ENCODE data around the gene TNS3. TPM values are rescaled to one million over a fixed set of nuclear protein-coding genes. Genes with fewer than 3 reads are reported as not detected.

Gene TNS3
- polyA plus RNA-seq, 2 donors: 2.7 to 3.4 TPM

GRCh38 chr7:47539398-47540052 is 42.4 kb downstream of the TNS3 start:
- Histone ChIP-seq H3K27ac (ENCODE audit: low read depth in 2 of 2, low read length in 1 of 2) (no peak overlapping the region), H3K9me3 (ENCODE audit: control insufficient read depth in 2 of 2, insufficient read depth in 1 of 2, low read depth in 1 of 2, low read length in 1 of 2) (peaks cover 0 to 3% of the 10 kb centered on the region in 2 donors), H3K4me3 (ENCODE audit: low read depth in 1 of 2, low read length in 2 of 2) (no peak overlapping the region), H3K4me1 (ENCODE audit: control insufficient read depth in 2 of 2, insufficient read depth in 2 of 2, low read length in 1 of 2) (peaks cover 4 to 11% of the 10 kb centered on the region in 2 donors), H3K27me3 (ENCODE audit: control insufficient read depth in 1 of 2, insufficient read depth in 2 of 2, low read length in 2 of 2) (no peaks in the 10 kb centered on the region), H3K36me3 (ENCODE audit: control insufficient read depth in 2 of 2, insufficient read depth in 2 of 2, low read length in 1 of 2) (no peaks in the 10 kb centered on the region)
- 85 to 92% methylated on average over 9 of the region's 9 CpGs for WGBS, 2 donors

- Histone ChIP-seq H3K4me1 (ENCODE audit: control insufficient read depth in 2 of 2, insufficient read depth in 2 of 2, low read length in 1 of 2) (peaks cover 4 to 11% of the 10 kb centered on the region in 2 donors), H3K4me3 (ENCODE audit: low read depth in 1 of 2, low read length in 2 of 2) (no peak overlapping the region), H3K27me3 (ENCODE audit: control insufficient read depth in 1 of 2, insufficient read depth in 2 of 2, low read length in 2 of 2) (no peaks in the 10 kb centered on the region), H3K9me3 (ENCODE audit: control insufficient read depth in 2 of 2, insufficient read depth in 1 of 2, low read depth in 1 of 2, low read length in 1 of 2) (peaks cover 0 to 3% of the 10 kb centered on the region in 2 donors), H3K36me3 (ENCODE audit: control insufficient read depth in 2 of 2, insufficient read depth in 2 of 2, low read length in 1 of 2) (no peaks in the 10 kb centered on the region), H3K27ac (ENCODE audit: low read depth in 2 of 2, low read length in 1 of 2) (no peak overlapping the region)
- WGBS, 2 donors: 70 to 81% methylated on average over 5 of the region's 5 CpGs
Measured at GRCh38 chr7:47538846-47539311, 43.0 kb downstream of the TNS3 start.

- H3K27me3 ChIP-seq (ENCODE audit: control insufficient read depth in 1 of 2, insufficient read depth in 2 of 2, low read length in 2 of 2): no peaks in the 10 kb centered on the region
- peaks cover 4 to 11% of the 10 kb centered on the region in 2 donors for H3K4me1 ChIP-seq (ENCODE audit: control insufficient read depth in 2 of 2, insufficient read depth in 2 of 2, low read length in 1 of 2)
- WGBS, 2 donors: 51 to 56% methylated on average over 17 of the region's 17 CpGs
- peaks cover 0 to 3% of the 10 kb centered on the region in 2 donors for H3K9me3 ChIP-seq (ENCODE audit: control insufficient read depth in 2 of 2, insufficient read depth in 1 of 2, low read depth in 1 of 2, low read length in 1 of 2)
- H3K36me3 ChIP-seq (ENCODE audit: control insufficient read depth in 2 of 2, insufficient read depth in 2 of 2, low read length in 1 of 2): no peaks in the 10 kb centered on the region
- peak overlapping the region in 1 of 2 donors; percentile 32 for H3K4me3 ChIP-seq (ENCODE audit: low read depth in 1 of 2, low read length in 2 of 2)
- H3K27ac ChIP-seq (ENCODE audit: low read depth in 2 of 2, low read length in 1 of 2): no peak overlapping the region
Measured at GRCh38 chr7:47537716-47538675, 43.9 kb downstream of the TNS3 start.

GRCh38 chr7:47536661-47537611 is 45.0 kb downstream of the TNS3 start:
- peaks cover 4 to 11% of the 10 kb centered on the region in 2 donors for H3K4me1 ChIP-seq (ENCODE audit: control insufficient read depth in 2 of 2, insufficient read depth in 2 of 2, low read length in 1 of 2)
- H3K36me3 ChIP-seq (ENCODE audit: control insufficient read depth in 2 of 2, insufficient read depth in 2 of 2, low read length in 1 of 2): no peaks in the 10 kb centered on the region
- H3K27ac ChIP-seq (ENCODE audit: low read depth in 2 of 2, low read length in 1 of 2): no peak overlapping the region
- no peaks in the 10 kb centered on the region for H3K27me3 ChIP-seq (ENCODE audit: control insufficient read depth in 1 of 2, insufficient read depth in 2 of 2, low read length in 2 of 2)
- H3K9me3 ChIP-seq (ENCODE audit: control insufficient read depth in 2 of 2, insufficient read depth in 1 of 2, low read depth in 1 of 2, low read length in 1 of 2): peaks cover 0 to 3% of the 10 kb centered on the region in 2 donors
- 18 to 19% methylated on average over 76 to 96 of the region's 96 CpGs for WGBS, 2 donors
- peak overlapping the region; percentile 32 to 33 for H3K4me3 ChIP-seq (ENCODE audit: low read depth in 1 of 2, low read length in 2 of 2)

- H3K9me3 ChIP-seq (ENCODE audit: control insufficient read depth in 2 of 2, insufficient read depth in 1 of 2, low read depth in 1 of 2, low read length in 1 of 2): peaks cover 0 to 3% of the 10 kb centered on the region in 2 donors
- no peaks in the 10 kb centered on the region for H3K36me3 ChIP-seq (ENCODE audit: control insufficient read depth in 2 of 2, insufficient read depth in 2 of 2, low read length in 1 of 2)
- no peak overlapping the region for H3K27ac ChIP-seq (ENCODE audit: low read depth in 2 of 2, low read length in 1 of 2)
- WGBS, 2 donors: 72 to 73% methylated on average over 23 of the region's 23 CpGs
- H3K27me3 ChIP-seq (ENCODE audit: control insufficient read depth in 1 of 2, insufficient read depth in 2 of 2, low read length in 2 of 2): no peaks in the 10 kb centered on the region
- peaks cover 4 to 11% of the 10 kb centered on the region in 2 donors for H3K4me1 ChIP-seq (ENCODE audit: control insufficient read depth in 2 of 2, insufficient read depth in 2 of 2, low read length in 1 of 2)
- no peak overlapping the region for H3K4me3 ChIP-seq (ENCODE audit: low read depth in 1 of 2, low read length in 2 of 2)
Measured at GRCh38 chr7:47535704-47536628, 45.9 kb downstream of the TNS3 start.

GRCh38 chr7:47535035-47535703 is 46.7 kb downstream of the TNS3 start:
- H3K27ac ChIP-seq (ENCODE audit: low read depth in 2 of 2, low read length in 1 of 2): no peak overlapping the region
- WGBS, 2 donors: 63 to 67% methylated on average over 5 of the region's 5 CpGs
- H3K36me3 ChIP-seq (ENCODE audit: control insufficient read depth in 2 of 2, insufficient read depth in 2 of 2, low read length in 1 of 2): no peaks in the 10 kb centered on the region
- peaks cover 0 to 3% of the 10 kb centered on the region in 2 donors for H3K9me3 ChIP-seq (ENCODE audit: control insufficient read depth in 2 of 2, insufficient read depth in 1 of 2, low read depth in 1 of 2, low read length in 1 of 2)
- no peaks in the 10 kb centered on the region for H3K27me3 ChIP-seq (ENCODE audit: control insufficient read depth in 1 of 2, insufficient read depth in 2 of 2, low read length in 2 of 2)
- H3K4me3 ChIP-seq (ENCODE audit: low read depth in 1 of 2, low read length in 2 of 2): no peak overlapping the region
- H3K4me1 ChIP-seq (ENCODE audit: control insufficient read depth in 2 of 2, insufficient read depth in 2 of 2, low read length in 1 of 2): peaks cover 4 to 11% of the 10 kb centered on the region in 2 donors

GRCh38 chr7:47534322-47535034 is 47.4 kb downstream of the TNS3 start:
- Histone ChIP-seq H3K4me1 (ENCODE audit: control insufficient read depth in 2 of 2, insufficient read depth in 2 of 2, low read length in 1 of 2) (peaks cover 4 to 11% of the 10 kb centered on the region in 2 donors), H3K4me3 (ENCODE audit: low read depth in 1 of 2, low read length in 2 of 2) (no peak overlapping the region), H3K9me3 (ENCODE audit: control insufficient read depth in 2 of 2, insufficient read depth in 1 of 2, low read depth in 1 of 2, low read length in 1 of 2) (peaks cover 0 to 3% of the 10 kb centered on the region in 2 donors), H3K36me3 (ENCODE audit: control insufficient read depth in 2 of 2, insufficient read depth in 2 of 2, low read length in 1 of 2) (no peaks in the 10 kb centered on the region), H3K27ac (ENCODE audit: low read depth in 2 of 2, low read length in 1 of 2) (no peak overlapping the region), H3K27me3 (ENCODE audit: control insufficient read depth in 1 of 2, insufficient read depth in 2 of 2, low read length in 2 of 2) (no peaks in the 10 kb centered on the region)
- 75 to 79% methylated on average over 10 of the region's 10 CpGs for WGBS, 2 donors

Measured in esophagus (tissue), 2 donors.